HCT116 (cell line): ENCODE results near the gene ZEB1.

ENCODE experiments used
- TF ChIP-seq, protein P1 (sequence below), 3 experiments: fragments of 200-600 bp in 1 of 3; sonication (generic) in 1 of 3; IDR thresholded peaks in 2 of 3; conservative IDR thresholded peaks in 1 of 3; 2 replicates each; pipeline ENCODE4 v1.5.1; 2012 to 2017; ENCODE audit warnings: low read depth in 2 of 3, low read length in 2 of 3, antibody characterized with exemption in 1 of 3, borderline replicate concordance in 1 of 3, control low read depth in 1 of 3, mild to moderate bottlenecking in 1 of 3, mixed read lengths in 1 of 3, mixed run types in 1 of 3, moderate library complexity in 1 of 3; ENCODE audit not compliant: insufficient read depth in 1 of 3
- TF ChIP-seq, protein P2 (sequence below): IDR thresholded peaks from 2 replicates; pipeline ENCODE4 v1.6.1; 2011; ENCODE audit warnings: mild to moderate bottlenecking, low read length, moderate library complexity; ENCODE audit not compliant: insufficient replicate concordance; ENCODE audit errors: extremely low read depth

DNA sequence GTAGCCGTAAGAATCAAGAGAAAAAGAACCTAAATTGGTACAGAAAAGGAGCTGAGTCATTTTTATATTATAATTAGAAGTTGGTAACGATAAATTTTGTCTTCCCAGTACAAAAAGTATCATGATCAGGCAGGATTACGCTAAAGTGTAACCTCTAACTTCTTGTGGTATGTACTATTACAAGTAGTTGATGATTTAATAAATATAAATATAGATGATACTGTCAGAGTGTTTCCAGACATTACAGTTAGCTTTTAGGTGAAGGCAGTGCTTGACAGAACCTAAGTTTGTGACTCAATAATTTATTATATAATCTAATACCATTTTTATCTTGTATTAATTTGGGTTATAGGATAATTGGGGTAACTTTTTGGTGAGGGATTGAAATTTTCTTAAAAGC lies 53.4 kb downstream of the ZEB1 start:
- TF ChIP-seq, protein P1, sequence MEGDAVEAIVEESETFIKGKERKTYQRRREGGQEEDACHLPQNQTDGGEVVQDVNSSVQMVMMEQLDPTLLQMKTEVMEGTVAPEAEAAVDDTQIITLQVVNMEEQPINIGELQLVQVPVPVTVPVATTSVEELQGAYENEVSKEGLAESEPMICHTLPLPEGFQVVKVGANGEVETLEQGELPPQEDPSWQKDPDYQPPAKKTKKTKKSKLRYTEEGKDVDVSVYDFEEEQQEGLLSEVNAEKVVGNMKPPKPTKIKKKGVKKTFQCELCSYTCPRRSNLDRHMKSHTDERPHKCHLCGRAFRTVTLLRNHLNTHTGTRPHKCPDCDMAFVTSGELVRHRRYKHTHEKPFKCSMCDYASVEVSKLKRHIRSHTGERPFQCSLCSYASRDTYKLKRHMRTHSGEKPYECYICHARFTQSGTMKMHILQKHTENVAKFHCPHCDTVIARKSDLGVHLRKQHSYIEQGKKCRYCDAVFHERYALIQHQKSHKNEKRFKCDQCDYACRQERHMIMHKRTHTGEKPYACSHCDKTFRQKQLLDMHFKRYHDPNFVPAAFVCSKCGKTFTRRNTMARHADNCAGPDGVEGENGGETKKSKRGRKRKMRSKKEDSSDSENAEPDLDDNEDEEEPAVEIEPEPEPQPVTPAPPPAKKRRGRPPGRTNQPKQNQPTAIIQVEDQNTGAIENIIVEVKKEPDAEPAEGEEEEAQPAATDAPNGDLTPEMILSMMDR (IDR thresholded peaks at IDR 0.05 in 2 of 3, conservative IDR thresholded peaks at IDR 0.05 in 1 of 3; ENCODE audit: borderline replicate concordance in 1 of 3, insufficient read depth in 1 of 3, low read depth in 2 of 3, low read length in 2 of 3), result no peak
- TF ChIP-seq, protein P2, sequence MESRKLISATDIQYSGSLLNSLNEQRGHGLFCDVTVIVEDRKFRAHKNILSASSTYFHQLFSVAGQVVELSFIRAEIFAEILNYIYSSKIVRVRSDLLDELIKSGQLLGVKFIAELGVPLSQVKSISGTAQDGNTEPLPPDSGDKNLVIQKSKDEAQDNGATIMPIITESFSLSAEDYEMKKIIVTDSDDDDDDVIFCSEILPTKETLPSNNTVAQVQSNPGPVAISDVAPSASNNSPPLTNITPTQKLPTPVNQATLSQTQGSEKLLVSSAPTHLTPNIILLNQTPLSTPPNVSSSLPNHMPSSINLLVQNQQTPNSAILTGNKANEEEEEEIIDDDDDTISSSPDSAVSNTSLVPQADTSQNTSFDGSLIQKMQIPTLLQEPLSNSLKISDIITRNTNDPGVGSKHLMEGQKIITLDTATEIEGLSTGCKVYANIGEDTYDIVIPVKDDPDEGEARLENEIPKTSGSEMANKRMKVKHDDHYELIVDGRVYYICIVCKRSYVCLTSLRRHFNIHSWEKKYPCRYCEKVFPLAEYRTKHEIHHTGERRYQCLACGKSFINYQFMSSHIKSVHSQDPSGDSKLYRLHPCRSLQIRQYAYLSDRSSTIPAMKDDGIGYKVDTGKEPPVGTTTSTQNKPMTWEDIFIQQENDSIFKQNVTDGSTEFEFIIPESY, result no peak
